Fibroblast of lung (primary cell): Measurements from ENCODE around the gene ABCB4.

Experiments
- CTCF ChIP-seq, 2 donors: IDR thresholded peaks in 1 of 2; conservative IDR thresholded peaks in 1 of 2; 1 replicate in 1 of 2; 2 replicates in 1 of 2; pipeline ENCODE4 v1.5.1; 2011 to 2012; ENCODE audit warnings: low read length in 2 of 2, control low read depth in 1 of 2, inconsistent platforms in 1 of 2, low read depth in 1 of 2, mild to moderate bottlenecking in 1 of 2
- EZH2 ChIP-seq: IDR thresholded peaks from 2 replicates; pipeline ENCODE4 v1.5.1; 2012; ENCODE audit warnings: low read length, control low read depth, mild to moderate bottlenecking; ENCODE audit errors: missing control alignments

- TF ChIP-seq CTCF (conservative IDR thresholded peaks at IDR 0.05 in 1 of 2, IDR thresholded peaks at IDR 0.05 in 1 of 2; ENCODE audit: low read depth in 1 of 2, low read length in 2 of 2) (peak; percentile 58 to 63), EZH2 (no peak)
These were observed 58.5 kb downstream of the ABCB4 start for GRCh38 chr7:87416682-87417587.
